ENCODE measurements around the gene TBC1D22B.

DNA sequence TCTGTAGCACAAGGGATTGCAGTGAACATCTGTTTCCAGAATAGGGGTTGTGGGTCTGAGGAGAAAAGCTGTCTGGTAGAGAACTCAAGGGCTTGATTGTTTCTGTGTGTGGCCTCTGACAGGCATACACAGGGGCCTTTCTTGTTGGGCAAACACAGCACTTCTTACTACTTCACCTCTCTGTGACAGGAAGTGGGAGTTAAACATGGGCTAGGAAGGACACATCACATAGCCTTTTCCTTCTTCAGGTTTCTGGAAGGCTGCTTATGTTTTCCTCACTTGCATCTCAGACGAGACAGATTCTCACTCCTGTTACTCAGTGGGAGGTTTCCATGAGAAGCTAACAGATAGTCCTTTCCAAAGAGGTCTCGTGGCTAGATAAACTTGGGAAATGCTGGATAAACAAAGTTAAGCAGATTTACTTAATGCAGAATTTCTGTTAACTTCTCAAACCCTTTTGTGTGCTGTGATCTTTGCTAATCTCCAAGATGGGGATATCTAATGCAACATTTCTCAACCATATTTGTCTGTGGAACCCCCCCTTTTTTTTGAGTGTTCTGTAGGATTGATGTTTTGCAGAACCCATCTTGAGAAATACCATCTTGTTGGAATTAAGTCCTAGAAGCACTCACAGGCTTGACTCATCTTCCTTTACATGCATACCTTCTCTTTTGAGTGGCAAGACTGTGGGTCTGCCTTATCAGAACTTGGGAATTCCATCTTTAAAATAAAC lies 54.3 kb downstream of the TBC1D22B start:
- TF ChIP-seq EZH2 (IDR thresholded peaks at IDR 0.05; ENCODE audit: insufficient read depth, poor library complexity, severe bottlenecking) (no peak), EZH2phosphoT487 (IDR thresholded peaks at IDR 0.05; ENCODE audit: insufficient read depth, low read depth) (no peak)
